GM12874 (cell line): ENCODE measurements around the gene GNPAT.

Source experiments
- TF ChIP-seq, protein P1 (sequence below): IDR thresholded peaks from 2 replicates; pipeline ENCODE4 v1.5.1; 2011; ENCODE audit warnings: low read depth, mild to moderate bottlenecking, control low read depth, low read length, moderate library complexity; ENCODE audit not compliant: insufficient read depth

GNPAT gene

DNA sequence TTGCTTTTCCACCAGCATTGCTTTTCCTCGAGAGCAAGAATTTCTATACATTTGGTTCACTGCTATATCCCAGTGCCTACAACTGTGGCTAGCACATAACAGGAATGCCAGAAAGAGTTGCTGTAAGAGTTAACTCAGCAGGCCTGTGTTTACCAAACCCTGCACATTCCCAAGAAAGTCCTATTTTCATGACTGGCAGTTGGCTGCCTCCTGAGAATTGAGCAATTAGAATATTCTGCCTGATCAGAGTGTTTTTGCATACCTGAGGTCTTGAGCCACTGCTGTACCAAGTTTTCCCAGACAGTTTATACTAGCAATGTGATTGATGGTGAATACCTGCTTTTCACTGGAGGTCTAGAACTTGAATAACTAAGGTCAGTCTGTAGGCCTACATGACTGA, 2.7 kb upstream of the GNPAT start:
- TF ChIP-seq, protein P1, sequence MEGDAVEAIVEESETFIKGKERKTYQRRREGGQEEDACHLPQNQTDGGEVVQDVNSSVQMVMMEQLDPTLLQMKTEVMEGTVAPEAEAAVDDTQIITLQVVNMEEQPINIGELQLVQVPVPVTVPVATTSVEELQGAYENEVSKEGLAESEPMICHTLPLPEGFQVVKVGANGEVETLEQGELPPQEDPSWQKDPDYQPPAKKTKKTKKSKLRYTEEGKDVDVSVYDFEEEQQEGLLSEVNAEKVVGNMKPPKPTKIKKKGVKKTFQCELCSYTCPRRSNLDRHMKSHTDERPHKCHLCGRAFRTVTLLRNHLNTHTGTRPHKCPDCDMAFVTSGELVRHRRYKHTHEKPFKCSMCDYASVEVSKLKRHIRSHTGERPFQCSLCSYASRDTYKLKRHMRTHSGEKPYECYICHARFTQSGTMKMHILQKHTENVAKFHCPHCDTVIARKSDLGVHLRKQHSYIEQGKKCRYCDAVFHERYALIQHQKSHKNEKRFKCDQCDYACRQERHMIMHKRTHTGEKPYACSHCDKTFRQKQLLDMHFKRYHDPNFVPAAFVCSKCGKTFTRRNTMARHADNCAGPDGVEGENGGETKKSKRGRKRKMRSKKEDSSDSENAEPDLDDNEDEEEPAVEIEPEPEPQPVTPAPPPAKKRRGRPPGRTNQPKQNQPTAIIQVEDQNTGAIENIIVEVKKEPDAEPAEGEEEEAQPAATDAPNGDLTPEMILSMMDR: no peak

DNA sequence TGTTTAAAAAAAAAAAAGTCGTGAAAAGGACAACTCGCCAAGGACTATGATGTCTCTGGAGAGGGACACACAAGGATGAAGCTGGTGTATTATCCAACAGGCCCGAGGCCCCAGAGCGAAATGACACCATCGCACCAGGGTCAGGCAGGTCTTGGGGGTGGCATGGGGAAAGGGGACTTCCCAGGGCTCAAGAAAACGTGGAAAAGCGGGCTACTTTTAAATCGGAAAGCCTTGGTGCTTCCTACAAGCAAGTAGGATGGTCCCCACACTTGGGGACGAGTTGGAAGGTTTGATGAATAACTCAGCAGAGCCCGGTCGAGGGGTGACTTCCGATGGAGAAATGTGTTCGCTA, 505 bp upstream of the GNPAT start:
- TF ChIP-seq, protein P1: no peak

DNA sequence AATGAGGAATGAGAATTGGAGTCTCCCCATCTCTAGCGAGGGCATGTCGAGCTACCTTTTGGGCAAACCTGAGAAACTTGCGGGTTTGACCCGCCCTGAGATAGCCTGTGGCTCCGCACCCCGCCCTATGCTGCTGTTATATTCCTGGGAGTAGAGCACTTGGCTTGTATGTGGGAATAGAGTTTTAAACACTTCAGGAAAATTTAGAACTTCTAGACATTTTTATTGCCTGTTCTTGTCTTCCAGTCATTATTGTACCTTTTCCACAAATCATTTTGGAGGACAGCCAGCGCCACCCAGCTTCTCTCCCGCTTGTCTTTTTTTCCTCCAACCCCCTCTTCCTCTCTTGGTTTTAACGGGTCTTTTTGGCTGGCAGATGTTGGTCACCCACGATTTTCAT, 738 bp downstream of the GNPAT start:
- TF ChIP-seq, protein P1: no peak

DNA sequence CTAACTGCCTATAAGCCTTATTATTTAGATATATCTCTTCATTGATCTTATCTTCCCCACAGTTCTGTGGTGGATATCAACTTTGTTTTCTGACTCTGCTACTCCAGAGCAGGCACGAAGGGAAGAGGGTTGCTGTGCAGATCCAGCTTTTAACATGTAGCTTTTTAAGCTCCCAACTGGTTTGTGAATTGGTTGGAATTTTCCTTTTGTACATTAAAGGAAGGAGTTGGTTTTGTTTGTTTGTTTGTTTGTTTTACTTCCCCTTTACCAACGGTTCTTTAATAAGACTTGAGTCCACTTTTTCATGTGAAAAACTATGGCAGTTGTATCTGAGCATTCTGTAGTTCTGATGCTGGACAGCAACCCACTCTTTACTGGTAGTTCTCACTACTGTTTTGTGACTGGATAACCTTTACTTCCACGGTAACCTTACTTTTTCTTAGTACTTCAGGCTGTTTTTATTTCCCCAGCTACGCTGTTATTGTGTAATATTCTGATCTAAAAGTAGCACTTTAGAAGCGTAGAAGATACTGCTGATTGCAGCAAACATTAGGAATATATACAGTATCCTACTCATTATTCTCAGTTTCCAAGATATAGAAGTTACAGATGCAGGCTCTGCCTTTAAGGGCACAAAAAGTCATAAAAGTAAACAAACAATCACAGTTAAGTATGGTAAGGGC, 1.6 kb downstream of the GNPAT start:
- TF ChIP-seq, protein P1: no peak

DNA sequence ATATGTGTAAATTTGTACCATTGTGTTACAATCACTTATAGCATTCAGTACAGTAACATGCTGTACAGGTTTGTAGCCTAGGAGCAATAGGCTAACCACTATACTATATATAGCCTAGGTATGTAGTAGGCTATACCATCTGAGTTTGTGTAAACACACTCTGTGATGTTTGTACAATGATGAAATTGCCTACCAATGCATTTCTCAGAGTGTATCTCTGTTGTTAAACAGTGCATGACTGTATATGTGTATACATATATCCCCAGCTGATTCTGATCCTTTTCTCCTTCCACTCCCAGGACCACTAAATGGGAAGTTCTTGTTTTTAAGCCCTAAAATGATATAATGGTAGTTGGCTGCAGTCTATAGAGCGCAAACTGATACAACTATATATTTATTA, 7.8 kb downstream of the GNPAT start:
- TF ChIP-seq, protein P1: no peak

DNA sequence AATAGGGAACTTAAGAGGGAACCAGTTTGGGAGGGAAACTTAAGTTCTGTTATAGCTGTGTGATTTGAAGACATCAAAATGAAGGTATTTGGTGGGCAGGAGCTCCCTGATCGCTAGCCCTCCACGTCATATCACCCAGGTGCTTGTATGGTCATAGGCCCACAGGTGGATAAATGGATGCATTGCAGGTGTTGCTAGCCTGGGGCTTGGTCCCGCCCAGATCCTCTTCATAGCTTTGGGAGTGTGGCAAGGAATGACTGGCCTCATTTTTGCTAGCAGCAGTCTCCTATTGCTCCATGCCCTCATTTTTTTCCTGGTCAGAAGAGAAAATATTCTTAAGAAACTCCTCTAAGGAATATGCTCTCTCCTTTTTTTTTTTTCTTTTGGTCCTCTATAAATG, 11.3 kb downstream of the GNPAT start:
- TF ChIP-seq, protein P1: no peak

DNA sequence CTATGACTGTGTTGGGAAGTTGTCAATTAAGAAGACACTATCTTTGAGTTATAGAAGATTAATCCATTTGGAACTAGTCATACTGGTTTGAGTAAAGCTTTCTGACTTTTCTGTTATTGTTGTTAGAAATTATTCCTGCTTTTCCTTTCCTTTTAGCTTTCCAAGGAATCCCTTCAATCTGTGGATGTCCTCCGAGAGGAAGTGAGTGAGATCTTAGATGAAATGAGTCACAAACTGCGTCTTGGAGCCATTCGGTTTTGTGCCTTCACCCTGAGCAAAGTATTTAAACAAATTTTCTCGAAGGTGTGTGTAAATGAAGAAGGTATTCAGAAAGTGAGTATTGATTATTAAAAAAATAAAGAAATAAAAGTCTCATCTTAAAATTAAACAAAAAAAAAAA, 19.3 kb downstream of the GNPAT start:
- TF ChIP-seq, protein P1: no peak
